ENCODE measurements around the gene PSMG2.

Gene PSMG2

DNA sequence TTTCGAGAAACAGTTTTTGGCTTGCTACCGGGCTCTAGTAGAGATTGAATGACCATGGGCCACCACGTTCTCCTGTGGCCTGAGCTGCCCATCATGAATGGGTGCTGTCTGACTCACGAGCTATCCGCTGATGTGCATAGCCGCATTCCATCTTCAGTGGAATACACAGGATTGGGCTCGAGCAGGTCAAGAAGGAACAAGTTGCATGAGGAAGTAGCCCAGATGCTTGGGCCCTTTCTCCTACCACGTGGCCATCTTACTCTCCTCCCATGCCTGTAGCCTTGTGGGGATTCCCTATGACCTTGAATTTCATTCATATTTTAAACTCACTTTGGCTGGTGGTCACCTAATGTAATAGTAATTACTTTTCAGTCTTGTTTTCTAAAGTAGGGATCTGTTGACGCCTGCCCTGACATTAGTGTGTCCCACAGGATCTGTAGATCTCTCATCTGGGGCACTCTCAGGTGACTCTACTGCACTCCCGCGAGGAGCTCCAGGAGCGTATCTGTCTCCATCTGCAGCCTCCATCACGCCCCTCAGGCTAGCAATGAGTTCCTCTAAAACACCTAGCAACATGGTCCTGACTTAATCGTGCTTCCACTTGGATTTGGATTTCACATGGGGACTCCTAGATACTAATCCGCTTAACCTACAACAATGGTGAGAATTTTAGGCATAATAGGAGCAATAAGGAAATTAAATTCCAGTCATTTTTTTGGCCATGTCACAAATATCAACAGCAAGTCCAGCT lies 67.8 kb downstream of the PSMG2 start:
- TF ChIP-seq, protein P1, sequence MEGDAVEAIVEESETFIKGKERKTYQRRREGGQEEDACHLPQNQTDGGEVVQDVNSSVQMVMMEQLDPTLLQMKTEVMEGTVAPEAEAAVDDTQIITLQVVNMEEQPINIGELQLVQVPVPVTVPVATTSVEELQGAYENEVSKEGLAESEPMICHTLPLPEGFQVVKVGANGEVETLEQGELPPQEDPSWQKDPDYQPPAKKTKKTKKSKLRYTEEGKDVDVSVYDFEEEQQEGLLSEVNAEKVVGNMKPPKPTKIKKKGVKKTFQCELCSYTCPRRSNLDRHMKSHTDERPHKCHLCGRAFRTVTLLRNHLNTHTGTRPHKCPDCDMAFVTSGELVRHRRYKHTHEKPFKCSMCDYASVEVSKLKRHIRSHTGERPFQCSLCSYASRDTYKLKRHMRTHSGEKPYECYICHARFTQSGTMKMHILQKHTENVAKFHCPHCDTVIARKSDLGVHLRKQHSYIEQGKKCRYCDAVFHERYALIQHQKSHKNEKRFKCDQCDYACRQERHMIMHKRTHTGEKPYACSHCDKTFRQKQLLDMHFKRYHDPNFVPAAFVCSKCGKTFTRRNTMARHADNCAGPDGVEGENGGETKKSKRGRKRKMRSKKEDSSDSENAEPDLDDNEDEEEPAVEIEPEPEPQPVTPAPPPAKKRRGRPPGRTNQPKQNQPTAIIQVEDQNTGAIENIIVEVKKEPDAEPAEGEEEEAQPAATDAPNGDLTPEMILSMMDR (IDR thresholded peaks at IDR 0.05; ENCODE audit: insufficient read depth, low read length) = no peak
- TF ChIP-seq POLR2AphosphoS5 (IDR thresholded peaks at IDR 0.05; ENCODE audit: low read depth) (no peak), GABPA (IDR thresholded peaks at IDR 0.05; ENCODE audit: low read depth) (no peak), SPI1 (IDR thresholded peaks at IDR 0.05; ENCODE audit: borderline replicate concordance, low read depth) (no peak)
- TF ChIP-seq, protein P2, sequence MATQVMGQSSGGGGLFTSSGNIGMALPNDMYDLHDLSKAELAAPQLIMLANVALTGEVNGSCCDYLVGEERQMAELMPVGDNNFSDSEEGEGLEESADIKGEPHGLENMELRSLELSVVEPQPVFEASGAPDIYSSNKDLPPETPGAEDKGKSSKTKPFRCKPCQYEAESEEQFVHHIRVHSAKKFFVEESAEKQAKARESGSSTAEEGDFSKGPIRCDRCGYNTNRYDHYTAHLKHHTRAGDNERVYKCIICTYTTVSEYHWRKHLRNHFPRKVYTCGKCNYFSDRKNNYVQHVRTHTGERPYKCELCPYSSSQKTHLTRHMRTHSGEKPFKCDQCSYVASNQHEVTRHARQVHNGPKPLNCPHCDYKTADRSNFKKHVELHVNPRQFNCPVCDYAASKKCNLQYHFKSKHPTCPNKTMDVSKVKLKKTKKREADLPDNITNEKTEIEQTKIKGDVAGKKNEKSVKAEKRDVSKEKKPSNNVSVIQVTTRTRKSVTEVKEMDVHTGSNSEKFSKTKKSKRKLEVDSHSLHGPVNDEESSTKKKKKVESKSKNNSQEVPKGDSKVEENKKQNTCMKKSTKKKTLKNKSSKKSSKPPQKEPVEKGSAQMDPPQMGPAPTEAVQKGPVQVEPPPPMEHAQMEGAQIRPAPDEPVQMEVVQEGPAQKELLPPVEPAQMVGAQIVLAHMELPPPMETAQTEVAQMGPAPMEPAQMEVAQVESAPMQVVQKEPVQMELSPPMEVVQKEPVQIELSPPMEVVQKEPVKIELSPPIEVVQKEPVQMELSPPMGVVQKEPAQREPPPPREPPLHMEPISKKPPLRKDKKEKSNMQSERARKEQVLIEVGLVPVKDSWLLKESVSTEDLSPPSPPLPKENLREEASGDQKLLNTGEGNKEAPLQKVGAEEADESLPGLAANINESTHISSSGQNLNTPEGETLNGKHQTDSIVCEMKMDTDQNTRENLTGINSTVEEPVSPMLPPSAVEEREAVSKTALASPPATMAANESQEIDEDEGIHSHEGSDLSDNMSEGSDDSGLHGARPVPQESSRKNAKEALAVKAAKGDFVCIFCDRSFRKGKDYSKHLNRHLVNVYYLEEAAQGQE (IDR thresholded peaks at IDR 0.05; ENCODE audit: insufficient replicate concordance, low read depth) = no peak
- H3K27me3 ChIP-seq (ENCODE audit: insufficient read depth, poor library complexity, severe bottlenecking) = no peaks in the 10 kb centered on the region
- peak in 1 of 2 experiments; percentile 5 for DNase-seq (ENCODE audit: low read depth in 1 of 2, low spot score in 1 of 2)
- H3K27ac ChIP-seq (replicated peaks) = no peak overlapping the region
- H3K4me3 ChIP-seq (replicated peaks; ENCODE audit: insufficient read depth, low read length) = no peak overlapping the region

DNA sequence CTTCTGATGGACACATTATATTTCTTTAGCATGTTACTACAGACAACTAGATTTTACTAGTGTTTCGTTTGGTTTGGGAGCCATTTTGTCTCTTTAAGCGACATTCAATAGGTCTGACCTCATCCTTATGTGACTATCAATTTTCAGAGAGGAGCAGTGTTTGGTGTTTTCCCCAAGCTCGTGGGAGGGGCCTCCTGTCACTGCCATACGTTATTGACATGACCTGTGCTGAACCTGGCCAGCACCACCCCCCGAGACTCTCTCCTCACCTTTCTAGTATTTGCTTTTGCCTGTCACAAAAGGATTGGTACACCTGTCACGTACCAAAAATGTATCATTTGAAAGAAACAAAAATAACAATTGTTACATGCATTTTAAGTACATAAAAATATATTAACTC lies 69.3 kb downstream of the PSMG2 start:
- no peak for DNase-seq (ENCODE audit: low read depth in 1 of 2, low spot score in 1 of 2)
- Histone ChIP-seq H3K27ac (replicated peaks) (no peak overlapping the region), H3K27me3 (ENCODE audit: insufficient read depth, poor library complexity, severe bottlenecking) (no peaks in the 10 kb centered on the region), H3K4me3 (replicated peaks; ENCODE audit: insufficient read depth, low read length) (no peak overlapping the region)
- TF ChIP-seq, protein P2 (IDR thresholded peaks at IDR 0.05; ENCODE audit: insufficient replicate concordance, low read depth) = no peak
- TF ChIP-seq SPI1 (IDR thresholded peaks at IDR 0.05; ENCODE audit: borderline replicate concordance, low read depth) = no peak
- no peak for TF ChIP-seq POLR2AphosphoS5 (IDR thresholded peaks at IDR 0.05; ENCODE audit: low read depth)
- TF ChIP-seq GABPA (IDR thresholded peaks at IDR 0.05; ENCODE audit: low read depth) = no peak
- TF ChIP-seq, protein P1 (IDR thresholded peaks at IDR 0.05; ENCODE audit: insufficient read depth, low read length) = no peak

DNA sequence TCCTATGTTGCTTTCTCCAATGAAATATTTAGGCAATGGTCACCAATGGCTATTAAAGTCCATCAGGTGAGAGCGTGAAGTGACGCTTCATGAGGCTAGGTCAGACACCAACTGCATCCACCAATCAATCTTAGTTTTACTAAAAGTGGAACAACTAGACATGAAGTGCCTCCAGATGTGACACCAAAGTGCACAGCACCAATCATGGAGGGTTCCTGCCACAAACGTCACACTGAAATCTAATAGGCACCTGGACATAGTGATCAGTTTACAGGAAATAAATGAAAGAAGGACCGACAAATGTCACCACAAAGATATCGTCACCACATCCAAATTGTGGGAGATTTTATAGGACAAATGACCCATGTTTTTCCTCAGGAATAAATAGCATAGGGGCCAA lies 70.5 kb downstream of the PSMG2 start:
- no peak for TF ChIP-seq POLR2AphosphoS5 (IDR thresholded peaks at IDR 0.05; ENCODE audit: low read depth)
- TF ChIP-seq, protein P2 (IDR thresholded peaks at IDR 0.05; ENCODE audit: insufficient replicate concordance, low read depth) = no peak
- TF ChIP-seq, protein P1 (IDR thresholded peaks at IDR 0.05; ENCODE audit: insufficient read depth, low read length) = no peak
- TF ChIP-seq GABPA (IDR thresholded peaks at IDR 0.05; ENCODE audit: low read depth) = no peak
- no peak for TF ChIP-seq SPI1 (IDR thresholded peaks at IDR 0.05; ENCODE audit: borderline replicate concordance, low read depth)
- Histone ChIP-seq H3K27me3 (ENCODE audit: insufficient read depth, poor library complexity, severe bottlenecking) (no peaks in the 10 kb centered on the region), H3K27ac (replicated peaks) (no peak overlapping the region), H3K4me3 (replicated peaks; ENCODE audit: insufficient read depth, low read length) (no peak overlapping the region)
- no peak for DNase-seq (ENCODE audit: low read depth in 1 of 2, low spot score in 1 of 2)
